BJ (cell line): ENCODE results near the gene FEM1B. TPM values are rescaled to one million over a fixed set of nuclear protein-coding genes. Genes with fewer than 3 reads are reported as not detected.

ENCODE experiments used
- CTCF ChIA-PET: fragments of 350-600 bp; formaldehyde crosslinking; extraction: SDS; loops from one replicate; lab custom pipeline; 2021; ENCODE audit warnings: antibody characterized with exemption, inconsistent platforms; lab: Yijun Ruan, JAX
- POLR2A ChIA-PET: fragments of 300-600 bp; sonication (Branson Sonifier 250); formaldehyde crosslinking; extraction: SDS; loops from one replicate; lab custom pipeline; 2021; ENCODE audit warnings: antibody characterized with exemption; lab: Charles Lee
- DNase-seq: peaks from one replicate; pipeline ENCODE4 v3.0.0-alpha.2; 2011; ENCODE audit warnings: low read depth
- H3K27me3 ChIP-seq: 2 replicates; pipeline ENCODE4 v1.6.0; 2011; ENCODE audit warnings: low read length; ENCODE audit not compliant: control insufficient read depth, insufficient read depth
- H3K36me3 ChIP-seq: 2 replicates; pipeline ENCODE4 v1.5.1; 2011; ENCODE audit warnings: low read length; ENCODE audit not compliant: control insufficient read depth, insufficient read depth
- H3K4me3 ChIP-seq: 2 replicates; pipeline ENCODE4 v1.5.1; 2011; ENCODE audit warnings: low read depth, mild to moderate bottlenecking, control low read depth, low read length
- polyA plus RNA-seq: library from polyadenylated mRNA; depleted of rRNA; stranded (reverse); fragments of >200 nt; gene quantifications from 2 replicates; pipeline ENCODE4 v1.2.3, GENCODE V29; 2011
- TF ChIP-seq, protein P1 (sequence below): IDR thresholded peaks from 2 replicates; pipeline ENCODE4 v1.5.1; 2011; ENCODE audit warnings: low read depth, mild to moderate bottlenecking, control low read depth, inconsistent platforms, low read length, moderate library complexity; ENCODE audit not compliant: insufficient read depth

Gene FEM1B
- polyA plus RNA-seq, 1 experiment, result 58.3 TPM

DNA sequence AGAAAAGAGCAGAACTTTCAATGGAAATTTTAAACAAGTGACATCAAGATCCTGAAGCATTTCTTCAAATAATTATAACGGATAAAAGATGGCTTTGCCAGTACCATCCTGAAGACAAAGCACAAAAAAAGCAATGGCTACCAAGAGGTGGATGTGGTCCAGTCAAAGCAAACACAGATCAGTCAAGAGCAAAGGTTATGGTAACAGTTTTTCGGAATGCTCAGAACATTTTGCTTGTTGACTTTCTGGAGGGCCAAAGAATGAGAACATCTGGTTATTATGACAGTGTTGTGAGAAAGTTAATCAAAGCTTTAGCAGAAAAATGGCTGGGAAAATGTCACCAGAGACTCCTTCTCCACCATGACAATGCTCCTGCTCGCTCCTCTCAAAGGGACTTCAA lies 31.5 kb downstream of the FEM1B start:
- peaks cover 5% of the 10 kb centered on the region for H3K36me3 ChIP-seq
- TF ChIP-seq, protein P1, sequence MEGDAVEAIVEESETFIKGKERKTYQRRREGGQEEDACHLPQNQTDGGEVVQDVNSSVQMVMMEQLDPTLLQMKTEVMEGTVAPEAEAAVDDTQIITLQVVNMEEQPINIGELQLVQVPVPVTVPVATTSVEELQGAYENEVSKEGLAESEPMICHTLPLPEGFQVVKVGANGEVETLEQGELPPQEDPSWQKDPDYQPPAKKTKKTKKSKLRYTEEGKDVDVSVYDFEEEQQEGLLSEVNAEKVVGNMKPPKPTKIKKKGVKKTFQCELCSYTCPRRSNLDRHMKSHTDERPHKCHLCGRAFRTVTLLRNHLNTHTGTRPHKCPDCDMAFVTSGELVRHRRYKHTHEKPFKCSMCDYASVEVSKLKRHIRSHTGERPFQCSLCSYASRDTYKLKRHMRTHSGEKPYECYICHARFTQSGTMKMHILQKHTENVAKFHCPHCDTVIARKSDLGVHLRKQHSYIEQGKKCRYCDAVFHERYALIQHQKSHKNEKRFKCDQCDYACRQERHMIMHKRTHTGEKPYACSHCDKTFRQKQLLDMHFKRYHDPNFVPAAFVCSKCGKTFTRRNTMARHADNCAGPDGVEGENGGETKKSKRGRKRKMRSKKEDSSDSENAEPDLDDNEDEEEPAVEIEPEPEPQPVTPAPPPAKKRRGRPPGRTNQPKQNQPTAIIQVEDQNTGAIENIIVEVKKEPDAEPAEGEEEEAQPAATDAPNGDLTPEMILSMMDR, result no peak
- H3K27me3 ChIP-seq, result no peaks in the 10 kb centered on the region
- DNase-seq, result no peak
- POLR2A ChIA-PET, result no interaction called here
- H3K4me3 ChIP-seq, result no peak overlapping the region
- CTCF ChIA-PET, result interaction anchor here (0.6 to 1.5 kb wide), 3 partner anchors 73 to 245 kb away, joined by 3 to 5 read pairs (median 4); no protein-coding TSS in a partner anchor

DNA sequence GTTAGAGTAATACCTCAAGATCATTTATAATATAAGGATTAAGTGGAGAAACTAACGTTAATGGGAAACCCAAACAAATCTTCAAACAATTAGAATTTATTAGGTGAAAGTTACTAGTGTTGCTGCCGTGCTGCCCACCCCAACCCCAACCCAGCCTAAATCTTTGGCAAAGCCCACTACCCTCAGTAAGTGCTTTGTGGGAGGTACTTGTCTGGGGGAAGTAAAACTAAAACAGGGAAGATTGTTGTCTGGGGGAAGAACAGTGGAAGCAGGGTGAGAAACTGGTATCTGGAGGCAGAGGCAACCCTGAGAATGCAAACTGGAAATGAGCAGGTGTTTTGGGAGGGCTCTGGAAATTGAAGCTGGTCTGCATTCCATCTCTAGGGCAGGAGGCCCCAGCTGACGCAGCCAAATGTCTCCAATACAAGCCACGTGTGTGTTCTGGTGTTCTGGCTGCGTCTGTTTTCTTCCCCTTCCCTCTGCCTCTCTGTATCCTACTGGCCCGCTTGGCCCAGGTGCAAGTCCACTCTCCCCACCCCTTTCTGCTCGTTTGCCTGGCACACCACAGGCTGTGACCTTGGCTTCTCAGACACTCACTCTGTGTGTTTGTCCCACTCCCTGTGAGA lies 32.7 kb downstream of the FEM1B start:
- TF ChIP-seq, protein P1, result no peak
- no peaks in the 10 kb centered on the region for H3K27me3 ChIP-seq
- H3K36me3 ChIP-seq, result peaks cover 5% of the 10 kb centered on the region
- ChIA-PET POLR2A (no interaction called here), CTCF (interaction anchor here (0.9 to 1.9 kb wide), 2 partner anchors 57 to 364 kb away, joined by 3 to 5 read pairs; no protein-coding TSS in a partner anchor)
- DNase-seq, result no peak
- H3K4me3 ChIP-seq, result no peak overlapping the region

DNA sequence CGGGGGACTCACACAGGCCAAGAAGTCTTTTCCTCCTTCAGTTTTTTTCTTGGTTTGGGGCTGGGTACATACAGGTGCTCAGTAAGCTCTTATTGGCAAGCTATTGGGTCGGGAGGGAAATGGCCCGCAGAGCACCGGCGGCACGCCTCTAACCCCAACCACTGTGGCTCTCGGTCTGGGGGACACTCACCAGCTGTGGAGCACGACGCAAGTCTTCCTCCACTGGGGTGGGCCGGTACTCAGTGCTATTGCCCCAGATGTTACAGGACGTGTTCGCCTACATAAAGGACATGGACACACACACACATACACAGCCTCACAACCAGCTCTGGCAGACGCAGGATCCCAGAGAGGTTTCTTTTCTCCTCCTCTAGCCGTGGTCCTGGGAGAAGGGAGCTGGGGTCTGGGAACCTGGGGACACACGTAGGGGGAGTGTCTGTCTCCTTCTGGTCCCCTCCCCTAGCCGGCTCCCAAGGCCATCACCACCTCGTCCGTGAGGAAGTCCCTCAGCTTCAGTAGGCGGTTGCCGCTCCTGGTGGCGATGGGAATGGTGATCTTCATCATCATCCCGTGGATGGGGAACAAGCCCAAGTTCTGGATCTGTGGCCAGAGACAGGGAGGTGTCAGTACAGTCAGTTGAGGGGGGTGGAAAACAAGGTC lies 33.4 kb downstream of the FEM1B start:
- ChIA-PET CTCF (interaction anchor here (0.9 to 1.9 kb wide), 3 partner anchors 57 to 363 kb away, joined by 3 to 5 read pairs (median 3); no protein-coding TSS in a partner anchor), POLR2A (no interaction called here)
- no peak overlapping the region for H3K4me3 ChIP-seq
- no peaks in the 10 kb centered on the region for H3K27me3 ChIP-seq
- H3K36me3 ChIP-seq, result peaks cover 5% of the 10 kb centered on the region
- DNase-seq, result no peak
- TF ChIP-seq, protein P1, result no peak

GRCh38 chr15:68311464-68311835 lies 33.9 kb downstream of the FEM1B start:
- DNase-seq, result no peak
- ChIA-PET CTCF (interaction anchor here (1.2 to 1.9 kb wide), 2 partner anchors 249 to 363 kb away, joined by 3 to 5 read pairs; no protein-coding TSS in a partner anchor), POLR2A (no interaction called here)
- TF ChIP-seq, protein P1, result no peak
- no peak overlapping the region for H3K4me3 ChIP-seq
- no peaks in the 10 kb centered on the region for H3K27me3 ChIP-seq
- H3K36me3 ChIP-seq, result peaks cover 5% of the 10 kb centered on the region

DNA sequence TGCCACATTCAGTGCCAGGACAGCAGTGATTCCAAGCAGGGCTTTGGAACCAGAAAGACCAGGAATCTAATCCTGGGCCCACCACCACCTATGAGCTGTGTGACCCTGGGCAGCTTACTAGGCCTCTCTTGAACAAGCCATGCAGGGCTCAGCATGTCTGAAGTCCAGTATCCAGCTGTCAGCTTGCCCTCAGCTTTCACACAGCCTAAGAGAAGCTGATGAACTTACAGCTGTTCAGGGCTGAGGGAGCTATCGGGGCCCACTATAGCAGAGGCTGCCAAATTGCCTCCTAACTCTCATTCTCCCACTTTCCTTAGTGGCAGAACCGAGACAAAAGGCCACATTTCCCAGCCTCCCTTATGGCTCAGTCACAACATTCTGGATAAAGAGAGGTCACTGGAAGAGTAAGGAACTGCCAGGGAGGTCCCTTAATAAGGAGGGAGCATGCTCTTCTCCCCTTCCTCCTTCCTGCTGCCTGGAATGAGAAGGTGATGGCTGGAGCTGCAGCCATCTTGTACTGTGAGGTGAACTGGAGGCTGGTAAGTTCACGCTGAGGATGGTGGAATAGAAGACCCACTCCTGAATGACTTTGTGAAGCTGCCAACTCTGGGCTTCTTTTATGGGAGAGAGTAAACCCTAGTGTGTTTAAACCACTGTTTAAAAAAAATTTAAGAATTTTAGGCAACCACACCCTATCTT lies 34.5 kb downstream of the FEM1B start:
- CTCF ChIA-PET, result interaction anchor here (1.2 to 1.9 kb wide), 3 partner anchors 249 to 563 kb away, joined by 3 to 5 read pairs (median 3); no protein-coding TSS in a partner anchor
- H3K27me3 ChIP-seq, result no peaks in the 10 kb centered on the region
- no peak overlapping the region for H3K4me3 ChIP-seq
- POLR2A ChIA-PET, result no interaction called here
- TF ChIP-seq, protein P1, result no peak
- DNase-seq, result no peak
- H3K36me3 ChIP-seq, result peaks cover 5% of the 10 kb centered on the region
